ENCODE data around the gene CACNA1C. TPM values are rescaled to one million over a fixed set of nuclear protein-coding genes. Genes with fewer than 3 reads are reported as not detected.

CACNA1C gene
- total and polyA plus RNA-seq, 8 donors, result 0.31 to 55.8 (median 7.2) TPM

DNA sequence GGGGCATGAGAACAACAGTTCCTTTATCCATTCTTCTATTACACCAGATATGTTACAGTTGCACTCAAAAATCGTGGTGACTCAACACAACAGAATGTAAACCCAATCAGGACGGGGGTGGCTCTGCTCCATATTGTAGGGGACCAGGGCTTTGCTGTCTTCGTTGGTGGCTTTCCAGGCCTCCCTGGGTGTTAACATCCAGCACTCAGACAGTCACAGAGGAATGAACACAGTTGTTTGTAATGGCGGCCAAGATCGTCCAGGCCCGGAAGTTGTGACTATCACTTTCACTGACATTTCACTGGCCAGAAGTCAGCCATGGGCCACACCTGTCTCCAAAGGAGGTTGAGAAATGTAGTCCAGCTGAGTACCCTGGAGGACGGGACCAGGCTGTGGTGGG lies 204.1 kb downstream of the CACNA1C start:
- Histone ChIP-seq H3K36me3 (no peaks in the 10 kb centered on the region), H3K27me3 (no peaks in the 10 kb centered on the region), H3K27ac (no peak overlapping the region), H3K9me3 (no peaks in the 10 kb centered on the region), H3K4me3 (no peak overlapping the region), H3K4me1 (peaks cover 0 to 13% (median 0%) of the 10 kb centered on the region in 4 donors)
- 61 to 76% (median 73%) methylated on average over 7 of the region's 7 CpGs for WGBS, 5 donors
- no peak for DNase-seq
- intact Hi-C loops (cut with DNase I; ENCODE audit: low total_unique reads), result no loop called here
- no peak for TF ChIP-seq EP300 (IDR thresholded peaks at IDR 0.05)
- TF ChIP-seq, protein P1, sequence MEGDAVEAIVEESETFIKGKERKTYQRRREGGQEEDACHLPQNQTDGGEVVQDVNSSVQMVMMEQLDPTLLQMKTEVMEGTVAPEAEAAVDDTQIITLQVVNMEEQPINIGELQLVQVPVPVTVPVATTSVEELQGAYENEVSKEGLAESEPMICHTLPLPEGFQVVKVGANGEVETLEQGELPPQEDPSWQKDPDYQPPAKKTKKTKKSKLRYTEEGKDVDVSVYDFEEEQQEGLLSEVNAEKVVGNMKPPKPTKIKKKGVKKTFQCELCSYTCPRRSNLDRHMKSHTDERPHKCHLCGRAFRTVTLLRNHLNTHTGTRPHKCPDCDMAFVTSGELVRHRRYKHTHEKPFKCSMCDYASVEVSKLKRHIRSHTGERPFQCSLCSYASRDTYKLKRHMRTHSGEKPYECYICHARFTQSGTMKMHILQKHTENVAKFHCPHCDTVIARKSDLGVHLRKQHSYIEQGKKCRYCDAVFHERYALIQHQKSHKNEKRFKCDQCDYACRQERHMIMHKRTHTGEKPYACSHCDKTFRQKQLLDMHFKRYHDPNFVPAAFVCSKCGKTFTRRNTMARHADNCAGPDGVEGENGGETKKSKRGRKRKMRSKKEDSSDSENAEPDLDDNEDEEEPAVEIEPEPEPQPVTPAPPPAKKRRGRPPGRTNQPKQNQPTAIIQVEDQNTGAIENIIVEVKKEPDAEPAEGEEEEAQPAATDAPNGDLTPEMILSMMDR (IDR thresholded peaks at IDR 0.05), result no peak
- TF ChIP-seq POLR2A (IDR thresholded peaks at IDR 0.05), result no peak
- TF ChIP-seq POLR2AphosphoS5 (IDR thresholded peaks at IDR 0.05), result no peak

- no peaks in the 10 kb centered on the region for H3K9me3 ChIP-seq
- WGBS, 5 donors, result 62 to 81% (median 72%) methylated on average over 2 of the region's 2 CpGs
- no peaks in the 10 kb centered on the region for H3K27me3 ChIP-seq
- peaks cover 0 to 16% (median 0%) of the 10 kb centered on the region in 4 donors for H3K4me1 ChIP-seq
- H3K36me3 ChIP-seq, result no peaks in the 10 kb centered on the region
- intact Hi-C loops (cut with DNase I; ENCODE audit: low total_unique reads), result no loop called here
- DNase-seq, result no peak
- TF ChIP-seq POLR2AphosphoS5 (IDR thresholded peaks at IDR 0.05), result no peak
- TF ChIP-seq, protein P1 (IDR thresholded peaks at IDR 0.05), result no peak
- no peak for TF ChIP-seq EP300 (IDR thresholded peaks at IDR 0.05)
- no peak for TF ChIP-seq POLR2A (IDR thresholded peaks at IDR 0.05)
- no peak overlapping the region for H3K4me3 ChIP-seq
- no peak overlapping the region for H3K27ac ChIP-seq
These were observed 205.2 kb downstream of the CACNA1C start for GRCh38 chr12:2258025-2258424.

GRCh38 chr12:2259369-2259768 lies 206.6 kb downstream of the CACNA1C start:
- intact Hi-C loops (cut with DNase I; ENCODE audit: low total_unique reads), result no loop called here
- no peak for DNase-seq
- Histone ChIP-seq H3K36me3 (no peaks in the 10 kb centered on the region), H3K4me1 (peaks cover 0 to 16% (median 5%) of the 10 kb centered on the region in 4 donors), H3K27me3 (no peaks in the 10 kb centered on the region), H3K27ac (no peak overlapping the region), H3K9me3 (no peaks in the 10 kb centered on the region), H3K4me3 (no peak overlapping the region)
- 38 to 51% (median 47%) methylated on average over 4 of the region's 4 CpGs for WGBS, 5 donors
- TF ChIP-seq, protein P1 (IDR thresholded peaks at IDR 0.05), result no peak
- TF ChIP-seq POLR2AphosphoS5 (IDR thresholded peaks at IDR 0.05), result no peak
- TF ChIP-seq EP300 (IDR thresholded peaks at IDR 0.05), result no peak
- no peak for TF ChIP-seq POLR2A (IDR thresholded peaks at IDR 0.05)

- no peaks in the 10 kb centered on the region for H3K36me3 ChIP-seq
- no peak overlapping the region for H3K4me3 ChIP-seq
- no peak for DNase-seq
- TF ChIP-seq EP300 (IDR thresholded peaks at IDR 0.05) (no peak), POLR2AphosphoS5 (IDR thresholded peaks at IDR 0.05) (no peak), POLR2A (IDR thresholded peaks at IDR 0.05) (no peak)
- TF ChIP-seq, protein P1 (IDR thresholded peaks at IDR 0.05), result no peak
- H3K27me3 ChIP-seq, result no peaks in the 10 kb centered on the region
- H3K27ac ChIP-seq, result no peak overlapping the region
- 83 to 94% (median 89%) methylated on average over 3 of the region's 3 CpGs for WGBS, 5 donors
- intact Hi-C loops (cut with DNase I; ENCODE audit: low total_unique reads), result no loop called here
- H3K4me1 ChIP-seq, result peaks cover 0 to 21% (median 13%) of the 10 kb centered on the region in 4 donors
- no peaks in the 10 kb centered on the region for H3K9me3 ChIP-seq
These were observed 207.7 kb downstream of the CACNA1C start for GRCh38 chr12:2260441-2260840.
